ENCODE results near the gene ZNF45. TPM values are rescaled to one million over a fixed set of nuclear protein-coding genes. Genes with fewer than 3 reads are reported as not detected.

The ZNF45 gene
- polyA plus RNA-seq, 4 donors: 3.5 to 18.5 (median 6.0) TPM

- Histone ChIP-seq H3K9me3 (ENCODE audit: control insufficient read depth in 2 of 2, insufficient read depth in 1 of 2, low read depth in 1 of 2, low read length in 1 of 2) (peaks cover 2 to 63% of the 10 kb centered on the region in 2 donors), H3K4me1 (ENCODE audit: control insufficient read depth in 3 of 3, insufficient read depth in 2 of 3, low read depth in 1 of 3, low read length in 2 of 3) (no peaks in the 10 kb centered on the region), H3K4me3 (ENCODE audit: low read depth in 1 of 3, low read length in 3 of 3) (no peak overlapping the region), H3K27me3 (ENCODE audit: control insufficient read depth in 3 of 3, insufficient read depth in 3 of 3, low read length in 3 of 3) (no peaks in the 10 kb centered on the region), H3K36me3 (ENCODE audit: control insufficient read depth in 3 of 3, insufficient read depth in 2 of 3, low read depth in 1 of 3, low read length in 3 of 3) (no peaks in the 10 kb centered on the region), H3K27ac (ENCODE audit: low read depth in 1 of 3, low read length in 2 of 3) (no peak overlapping the region)
- no peak for FAIRE-seq
- DNase-seq: no peak
- 91 to 92% (median 91%) methylated on average over 2 of the region's 2 CpGs for WGBS, 3 donors
Observed at GRCh38 chr19:43906774-43907173, 28.3 kb downstream of the ZNF45 start.

- DNase-seq: no peak
- Histone ChIP-seq H3K36me3 (ENCODE audit: control insufficient read depth in 3 of 3, insufficient read depth in 2 of 3, low read depth in 1 of 3, low read length in 3 of 3) (no peaks in the 10 kb centered on the region), H3K27me3 (ENCODE audit: control insufficient read depth in 3 of 3, insufficient read depth in 3 of 3, low read length in 3 of 3) (no peaks in the 10 kb centered on the region), H3K9me3 (ENCODE audit: control insufficient read depth in 2 of 2, insufficient read depth in 1 of 2, low read depth in 1 of 2, low read length in 1 of 2) (peaks cover 2 to 63% of the 10 kb centered on the region in 2 donors), H3K4me1 (ENCODE audit: control insufficient read depth in 3 of 3, insufficient read depth in 2 of 3, low read depth in 1 of 3, low read length in 2 of 3) (no peaks in the 10 kb centered on the region), H3K4me3 (ENCODE audit: low read depth in 1 of 3, low read length in 3 of 3) (no peak overlapping the region), H3K27ac (ENCODE audit: low read depth in 1 of 3, low read length in 2 of 3) (no peak overlapping the region)
- WGBS, 3 donors: 96 to 98% (median 97%) methylated on average over 5 of the region's 5 CpGs
- no peak for FAIRE-seq
Observed at GRCh38 chr19:43905897-43906296, 29.2 kb downstream of the ZNF45 start.

GRCh38 chr19:43902399-43902798 is 32.7 kb downstream of the ZNF45 start:
- DNase-seq (no peak), FAIRE-seq (no peak)
- no peaks in the 10 kb centered on the region for H3K27me3 ChIP-seq (ENCODE audit: control insufficient read depth in 3 of 3, insufficient read depth in 3 of 3, low read length in 3 of 3)
- no peaks in the 10 kb centered on the region for H3K36me3 ChIP-seq (ENCODE audit: control insufficient read depth in 3 of 3, insufficient read depth in 2 of 3, low read depth in 1 of 3, low read length in 3 of 3)
- H3K9me3 ChIP-seq (ENCODE audit: control insufficient read depth in 2 of 2, insufficient read depth in 1 of 2, low read depth in 1 of 2, low read length in 1 of 2): peaks cover 0 to 40% of the 10 kb centered on the region in 2 donors
- WGBS, 3 donors: 90 to 95% (median 94%) methylated on average over 4 of the region's 4 CpGs
- H3K4me3 ChIP-seq (ENCODE audit: low read depth in 1 of 3, low read length in 3 of 3): peak overlapping the region in 1 of 3 donors; percentile 66
- no peaks in the 10 kb centered on the region for H3K4me1 ChIP-seq (ENCODE audit: control insufficient read depth in 3 of 3, insufficient read depth in 2 of 3, low read depth in 1 of 3, low read length in 2 of 3)
- H3K27ac ChIP-seq (ENCODE audit: low read depth in 1 of 3, low read length in 2 of 3): no peak overlapping the region

GRCh38 chr19:43901395-43902390 is 33.4 kb downstream of the ZNF45 start:
- WGBS, 3 donors: 14 to 19% (median 16%) methylated on average over 39 of the region's 39 CpGs
- H3K36me3 ChIP-seq (ENCODE audit: control insufficient read depth in 3 of 3, insufficient read depth in 2 of 3, low read depth in 1 of 3, low read length in 3 of 3): peaks cover 0 to 2% (median 0%) of the 10 kb centered on the region in 3 donors
- FAIRE-seq: no peak
- H3K4me3 ChIP-seq (ENCODE audit: low read depth in 1 of 3, low read length in 3 of 3): peak overlapping the region; percentile 27 to 66 (median 46)
- no peaks in the 10 kb centered on the region for H3K4me1 ChIP-seq (ENCODE audit: control insufficient read depth in 3 of 3, insufficient read depth in 2 of 3, low read depth in 1 of 3, low read length in 2 of 3)
- peak; percentile 72 to 94 for DNase-seq
- H3K27me3 ChIP-seq (ENCODE audit: control insufficient read depth in 3 of 3, insufficient read depth in 3 of 3, low read length in 3 of 3): no peaks in the 10 kb centered on the region
- H3K27ac ChIP-seq (ENCODE audit: low read depth in 1 of 3, low read length in 2 of 3): peak overlapping the region in 1 of 3 donors; percentile 62
- H3K9me3 ChIP-seq (ENCODE audit: control insufficient read depth in 2 of 2, insufficient read depth in 1 of 2, low read depth in 1 of 2, low read length in 1 of 2): peaks cover 0 to 39% of the 10 kb centered on the region in 2 donors

- H3K9me3 ChIP-seq (ENCODE audit: control insufficient read depth in 2 of 2, insufficient read depth in 1 of 2, low read depth in 1 of 2, low read length in 1 of 2): peaks cover 0 to 19% of the 10 kb centered on the region in 2 donors
- no peak overlapping the region for H3K4me3 ChIP-seq (ENCODE audit: low read depth in 1 of 3, low read length in 3 of 3)
- no peak for DNase-seq
- WGBS, 3 donors: 79 to 97% (median 92%) methylated on average over 2 of the region's 2 CpGs
- no peak overlapping the region for H3K27ac ChIP-seq (ENCODE audit: low read depth in 1 of 3, low read length in 2 of 3)
- H3K4me1 ChIP-seq (ENCODE audit: control insufficient read depth in 3 of 3, insufficient read depth in 2 of 3, low read depth in 1 of 3, low read length in 2 of 3): no peaks in the 10 kb centered on the region
- FAIRE-seq: no peak
- no peaks in the 10 kb centered on the region for H3K27me3 ChIP-seq (ENCODE audit: control insufficient read depth in 3 of 3, insufficient read depth in 3 of 3, low read length in 3 of 3)
- H3K36me3 ChIP-seq (ENCODE audit: control insufficient read depth in 3 of 3, insufficient read depth in 2 of 3, low read depth in 1 of 3, low read length in 3 of 3): peaks cover 0 to 2% (median 0%) of the 10 kb centered on the region in 3 donors
Observed at GRCh38 chr19:43895727-43896308, 39.3 kb downstream of the ZNF45 start.

GRCh38 chr19:43883864-43884263 is 51.2 kb downstream of the ZNF45 start, which contains the start of gene ZNF404:
ZNF404 (minus strand) TSS chr19:43883964.
- no peak within 1 kb of the TSS for H3K4me3 ChIP-seq (ENCODE audit: low read depth in 1 of 3, low read length in 3 of 3)
- peaks cover 0 to 41% of the 10 kb centered on the region in 2 donors for H3K9me3 ChIP-seq (ENCODE audit: control insufficient read depth in 2 of 2, insufficient read depth in 1 of 2, low read depth in 1 of 2, low read length in 1 of 2)
- WGBS, 3 donors: 68 to 93% (median 80%) methylated on average over 2 of the region's 2 CpGs
- no peaks in the 10 kb centered on the region for H3K36me3 ChIP-seq (ENCODE audit: control insufficient read depth in 3 of 3, insufficient read depth in 2 of 3, low read depth in 1 of 3, low read length in 3 of 3)
- no peak for FAIRE-seq
- DNase-seq: no peak
- H3K27ac ChIP-seq (ENCODE audit: low read depth in 1 of 3, low read length in 2 of 3): no peak within 1 kb of the TSS
- H3K4me1 ChIP-seq (ENCODE audit: control insufficient read depth in 3 of 3, insufficient read depth in 2 of 3, low read depth in 1 of 3, low read length in 2 of 3): no peaks in the 10 kb centered on the region
- no peaks in the 10 kb centered on the region for H3K27me3 ChIP-seq (ENCODE audit: control insufficient read depth in 3 of 3, insufficient read depth in 3 of 3, low read length in 3 of 3)

- Histone ChIP-seq H3K36me3 (ENCODE audit: control insufficient read depth in 3 of 3, insufficient read depth in 2 of 3, low read depth in 1 of 3, low read length in 3 of 3) (no peaks in the 10 kb centered on the region), H3K4me1 (ENCODE audit: control insufficient read depth in 3 of 3, insufficient read depth in 2 of 3, low read depth in 1 of 3, low read length in 2 of 3) (no peaks in the 10 kb centered on the region), H3K27me3 (ENCODE audit: control insufficient read depth in 3 of 3, insufficient read depth in 3 of 3, low read length in 3 of 3) (no peaks in the 10 kb centered on the region), H3K4me3 (ENCODE audit: low read depth in 1 of 3, low read length in 3 of 3) (no peak overlapping the region), H3K9me3 (ENCODE audit: control insufficient read depth in 2 of 2, insufficient read depth in 1 of 2, low read depth in 1 of 2, low read length in 1 of 2) (peaks cover 0 to 40% of the 10 kb centered on the region in 2 donors), H3K27ac (ENCODE audit: low read depth in 1 of 3, low read length in 2 of 3) (no peak overlapping the region)
- DNase-seq: no peak
- FAIRE-seq: no peak
- WGBS, 3 donors: 81 to 88% (median 85%) methylated on average over 5 of the region's 5 CpGs
Observed at GRCh38 chr19:43880483-43880882, 54.6 kb downstream of the ZNF45 start.

- H3K4me3 ChIP-seq (ENCODE audit: low read depth in 1 of 3, low read length in 3 of 3): no peak overlapping the region
Observed at GRCh38 chr19:43872547-43873336, 62.3 kb downstream of the ZNF45 start.

More at GRCh38 chr19:43872547-43873336, 62.3 kb downstream of the ZNF45 start:
- FAIRE-seq (no peak), DNase-seq (no peak)
- no peaks in the 10 kb centered on the region for H3K27me3 ChIP-seq (ENCODE audit: control insufficient read depth in 3 of 3, insufficient read depth in 3 of 3, low read length in 3 of 3)
- no peaks in the 10 kb centered on the region for H3K4me1 ChIP-seq (ENCODE audit: control insufficient read depth in 3 of 3, insufficient read depth in 2 of 3, low read depth in 1 of 3, low read length in 2 of 3)
- no peaks in the 10 kb centered on the region for H3K36me3 ChIP-seq (ENCODE audit: control insufficient read depth in 3 of 3, insufficient read depth in 2 of 3, low read depth in 1 of 3, low read length in 3 of 3)
- H3K27ac ChIP-seq (ENCODE audit: low read depth in 1 of 3, low read length in 2 of 3): no peak overlapping the region
- H3K9me3 ChIP-seq (ENCODE audit: control insufficient read depth in 2 of 2, insufficient read depth in 1 of 2, low read depth in 1 of 2, low read length in 1 of 2): peaks cover 3 to 18% of the 10 kb centered on the region in 2 donors
- WGBS, 3 donors: 80 to 95% (median 83%) methylated on average over 5 of the region's 5 CpGs
